HL-60 (cell line): ENCODE data around the gene SYNJ2.

Experiments used
- DNase-seq, 2 experiments: peaks; one replicate each; pipeline ENCODE4 v3.0.0-alpha.2; 2010 to 2020; ENCODE audit warnings: low read depth in 1 of 2, low spot score in 1 of 2
- H3K27ac ChIP-seq: fragments of 250-450 bp; sonication (Bioruptor Pico); replicated peaks from 2 replicates; pipeline ENCODE4 v1.5.1; 2020; ENCODE audit warnings: mild to moderate bottlenecking, moderate library complexity
- H3K27me3 ChIP-seq: fragments of 250-450 bp; sonication (Bioruptor Pico); 2 replicates; pipeline ENCODE4 v1.5.1; 2021; ENCODE audit warnings: mild to moderate bottlenecking, moderate library complexity; ENCODE audit not compliant: insufficient read depth, poor library complexity, severe bottlenecking
- H3K4me3 ChIP-seq: replicated peaks from 2 replicates; pipeline ENCODE4 v1.5.1; 2011; ENCODE audit warnings: mild to moderate bottlenecking, control low read depth, low read length; ENCODE audit not compliant: insufficient read depth
- GABPA ChIP-seq: IDR thresholded peaks from 2 replicates; pipeline ENCODE4 v1.6.1; 2012; ENCODE audit warnings: low read depth
- POLR2AphosphoS5 ChIP-seq: IDR thresholded peaks from 2 replicates; pipeline ENCODE4 v1.6.1; 2012; ENCODE audit warnings: low read depth
- REST ChIP-seq: IDR thresholded peaks from 2 replicates; pipeline ENCODE4 v1.6.1; 2012; ENCODE audit warnings: low read depth; ENCODE audit not compliant: insufficient replicate concordance
- SPI1 ChIP-seq: IDR thresholded peaks from 2 replicates; pipeline ENCODE4 v1.6.1; 2012; ENCODE audit warnings: low read depth, mild to moderate bottlenecking, borderline replicate concordance
- TF ChIP-seq, protein P1 (sequence below): IDR thresholded peaks from one replicate; pipeline ENCODE4 v1.5.1; 2011; ENCODE audit warnings: low read length, control low read depth, inconsistent platforms; ENCODE audit not compliant: insufficient read depth

SYNJ2 gene

DNA sequence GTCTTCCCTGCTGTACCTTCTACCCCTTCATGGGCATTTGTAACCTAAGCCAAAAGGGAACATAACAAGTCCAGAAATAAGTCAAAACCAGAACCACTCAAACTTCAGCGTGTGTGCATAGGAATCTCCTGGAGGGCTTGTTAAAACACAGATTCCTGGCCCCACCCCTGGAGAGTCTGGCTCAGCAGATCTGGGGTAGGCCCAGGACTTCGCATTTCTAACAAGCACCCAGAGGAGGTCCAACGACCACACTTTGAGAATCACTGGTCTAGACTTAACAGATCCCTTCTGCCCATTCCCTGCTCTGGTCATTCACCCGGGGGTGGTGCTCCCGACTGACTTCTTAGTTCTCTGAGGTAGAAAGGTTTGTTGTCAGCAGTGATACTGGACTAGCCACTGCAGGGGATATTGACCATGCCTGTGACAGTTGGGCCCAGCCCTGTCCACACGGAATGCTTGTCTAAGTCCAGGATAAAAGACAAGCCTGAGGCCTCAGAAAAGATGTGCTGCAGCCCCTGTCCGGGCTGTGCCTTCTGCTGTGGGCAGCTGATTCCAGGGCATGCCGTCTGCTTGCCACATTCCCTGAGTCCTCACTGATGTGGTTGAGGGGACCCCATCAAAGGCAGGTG is 68.6 kb downstream of the SYNJ2 start:
- Histone ChIP-seq H3K27me3 (no peaks in the 10 kb centered on the region), H3K27ac (no peak overlapping the region), H3K4me3 (no peak overlapping the region)
- no peak for DNase-seq
- TF ChIP-seq POLR2AphosphoS5 (no peak), GABPA (no peak), REST (no peak), SPI1 (no peak)
- TF ChIP-seq, protein P1, sequence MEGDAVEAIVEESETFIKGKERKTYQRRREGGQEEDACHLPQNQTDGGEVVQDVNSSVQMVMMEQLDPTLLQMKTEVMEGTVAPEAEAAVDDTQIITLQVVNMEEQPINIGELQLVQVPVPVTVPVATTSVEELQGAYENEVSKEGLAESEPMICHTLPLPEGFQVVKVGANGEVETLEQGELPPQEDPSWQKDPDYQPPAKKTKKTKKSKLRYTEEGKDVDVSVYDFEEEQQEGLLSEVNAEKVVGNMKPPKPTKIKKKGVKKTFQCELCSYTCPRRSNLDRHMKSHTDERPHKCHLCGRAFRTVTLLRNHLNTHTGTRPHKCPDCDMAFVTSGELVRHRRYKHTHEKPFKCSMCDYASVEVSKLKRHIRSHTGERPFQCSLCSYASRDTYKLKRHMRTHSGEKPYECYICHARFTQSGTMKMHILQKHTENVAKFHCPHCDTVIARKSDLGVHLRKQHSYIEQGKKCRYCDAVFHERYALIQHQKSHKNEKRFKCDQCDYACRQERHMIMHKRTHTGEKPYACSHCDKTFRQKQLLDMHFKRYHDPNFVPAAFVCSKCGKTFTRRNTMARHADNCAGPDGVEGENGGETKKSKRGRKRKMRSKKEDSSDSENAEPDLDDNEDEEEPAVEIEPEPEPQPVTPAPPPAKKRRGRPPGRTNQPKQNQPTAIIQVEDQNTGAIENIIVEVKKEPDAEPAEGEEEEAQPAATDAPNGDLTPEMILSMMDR: no peak

DNA sequence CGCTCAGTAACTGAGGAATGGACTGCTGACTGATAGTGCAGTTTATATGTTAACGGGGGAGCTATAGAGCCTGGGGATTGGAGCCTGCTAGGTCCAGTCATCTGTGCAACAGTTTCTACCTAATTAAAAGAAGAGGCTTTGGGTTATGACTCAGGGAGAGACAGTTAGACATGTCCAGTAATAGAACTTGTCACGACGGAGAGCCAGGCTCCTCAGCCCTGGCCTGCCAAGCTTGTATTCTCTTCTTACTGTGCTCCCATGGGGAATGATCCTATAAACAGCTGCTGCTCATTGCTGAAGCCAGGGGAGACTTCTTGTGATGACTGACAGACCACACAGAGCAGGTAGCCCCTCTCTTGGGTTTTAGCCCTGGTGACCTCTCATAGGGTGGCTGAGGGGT is 69.3 kb downstream of the SYNJ2 start:
- no peak overlapping the region for H3K4me3 ChIP-seq
- H3K27ac ChIP-seq: no peak overlapping the region
- TF ChIP-seq, protein P1: no peak
- TF ChIP-seq REST (no peak), SPI1 (no peak), GABPA (no peak), POLR2AphosphoS5 (no peak)
- H3K27me3 ChIP-seq: no peaks in the 10 kb centered on the region
- no peak for DNase-seq

DNA sequence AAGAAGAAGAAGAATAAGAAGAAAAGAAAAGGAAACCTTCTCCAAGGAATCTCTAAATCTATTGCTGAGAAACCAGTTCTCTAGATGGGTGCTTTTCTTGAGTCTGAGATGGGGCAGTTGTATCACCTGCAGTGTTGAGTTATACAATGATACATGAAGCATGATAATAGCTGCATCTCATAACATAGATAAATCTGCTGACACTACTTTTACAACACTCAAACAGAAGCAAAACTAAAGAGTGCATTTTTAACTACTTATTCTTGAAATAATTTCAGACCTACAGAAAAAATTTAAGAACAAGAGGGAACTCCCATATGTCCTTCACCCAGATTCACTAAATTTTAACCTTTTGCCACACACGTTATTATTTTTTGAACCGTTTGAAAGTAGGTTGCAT is 70.3 kb downstream of the SYNJ2 start:
- TF ChIP-seq, protein P1: no peak
- TF ChIP-seq POLR2AphosphoS5 (no peak), SPI1 (no peak), GABPA (no peak), REST (no peak)
- no peaks in the 10 kb centered on the region for H3K27me3 ChIP-seq
- no peak for DNase-seq
- no peak overlapping the region for H3K27ac ChIP-seq
- H3K4me3 ChIP-seq: no peak overlapping the region
